ENCODE measurements around the gene RPH3AL. TPM values are rescaled to one million over a fixed set of nuclear protein-coding genes. Genes with fewer than 3 reads are reported as not detected.

Gene RPH3AL
- total and polyA plus RNA-seq, 10 of the 15 experiments (the other 5 are each of a cell fraction or from before 2014, with no cell fraction given): 0.04 to 1.2 (median 0.47) TPM; not detected in 2

DNA sequence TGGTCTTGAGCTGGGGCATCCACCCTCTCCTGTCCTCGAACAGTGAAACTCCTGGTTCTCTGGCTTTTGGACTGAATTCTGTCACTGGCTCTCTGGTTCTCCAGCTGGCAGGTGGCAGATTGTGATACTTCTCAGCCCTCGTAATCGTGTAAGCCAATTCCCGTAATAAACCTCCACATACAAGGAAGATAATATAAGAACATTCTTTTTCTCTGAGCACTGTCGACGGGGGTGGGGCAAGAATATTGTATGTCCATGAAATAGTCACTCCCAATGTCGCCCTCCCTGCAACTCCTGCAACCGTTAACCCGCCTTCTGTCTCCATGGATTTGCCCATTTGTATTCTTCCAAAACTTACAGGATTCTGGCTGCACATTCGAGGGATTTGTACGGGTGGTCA lies 39.2 kb upstream of the RPH3AL start (continued):
- TF ChIP-seq, protein P1, sequence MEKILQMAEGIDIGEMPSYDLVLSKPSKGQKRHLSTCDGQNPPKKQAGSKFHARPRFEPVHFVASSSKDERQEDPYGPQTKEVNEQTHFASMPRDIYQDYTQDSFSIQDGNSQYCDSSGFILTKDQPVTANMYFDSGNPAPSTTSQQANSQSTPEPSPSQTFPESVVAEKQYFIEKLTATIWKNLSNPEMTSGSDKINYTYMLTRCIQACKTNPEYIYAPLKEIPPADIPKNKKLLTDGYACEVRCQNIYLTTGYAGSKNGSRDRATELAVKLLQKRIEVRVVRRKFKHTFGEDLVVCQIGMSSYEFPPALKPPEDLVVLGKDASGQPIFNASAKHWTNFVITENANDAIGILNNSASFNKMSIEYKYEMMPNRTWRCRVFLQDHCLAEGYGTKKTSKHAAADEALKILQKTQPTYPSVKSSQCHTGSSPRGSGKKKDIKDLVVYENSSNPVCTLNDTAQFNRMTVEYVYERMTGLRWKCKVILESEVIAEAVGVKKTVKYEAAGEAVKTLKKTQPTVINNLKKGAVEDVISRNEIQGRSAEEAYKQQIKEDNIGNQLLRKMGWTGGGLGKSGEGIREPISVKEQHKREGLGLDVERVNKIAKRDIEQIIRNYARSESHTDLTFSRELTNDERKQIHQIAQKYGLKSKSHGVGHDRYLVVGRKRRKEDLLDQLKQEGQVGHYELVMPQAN (conservative IDR thresholded peaks at IDR 0.05): no peak
- TF ChIP-seq ZBED1 (IDR thresholded peaks at IDR 0.05; ENCODE audit: borderline replicate concordance): no peak

DNA sequence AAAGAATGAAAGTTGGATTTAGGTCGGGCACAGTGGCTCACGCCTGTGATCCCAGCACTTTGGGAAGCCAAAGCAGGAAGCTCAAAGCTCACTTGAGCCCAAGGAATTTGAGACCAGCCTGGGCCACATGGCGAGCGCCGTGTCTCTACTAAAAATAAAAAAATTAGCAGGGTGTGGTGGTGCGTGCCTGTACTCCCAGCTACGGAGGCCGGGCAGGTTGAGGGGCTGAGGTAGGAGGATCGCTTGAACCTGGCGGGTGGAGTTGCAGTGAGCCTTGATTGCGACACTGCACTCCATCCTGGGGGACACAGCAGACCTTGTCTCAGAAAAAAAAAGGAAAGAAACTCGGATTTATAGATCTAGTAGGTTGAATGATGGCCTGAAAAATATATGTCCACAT lies 37.4 kb upstream of the RPH3AL start:
- 21% methylated on average over 12 of the region's 12 CpGs for WGBS (ENCODE audit: insufficient coverage, insufficient replicate concordance, low lambda C conversion rate, missing lambda C conversion rate)
- in situ Hi-C loops (cut with MboI) (loop anchor here (5.0 kb wide), 1 partner anchor 248 kb away; a partner anchor contains a TSS), intact Hi-C loops (cut with micrococcal nuclease; ENCODE audit: unreplicated experiment) (no loop called here)
- Histone ChIP-seq H4K20me1 (ENCODE audit: control insufficient read depth, insufficient read depth) (no peaks in the 10 kb centered on the region), H3K4me2 (ENCODE audit: control insufficient read depth, insufficient read depth) (no peak overlapping the region), H3K27ac (ENCODE audit: control insufficient read depth, insufficient read depth) (no peak overlapping the region), H3K9ac (ENCODE audit: control insufficient read depth, insufficient read depth, low read length) (no peak overlapping the region), H3K36me3 (ENCODE audit: control insufficient read depth in 2 of 2, insufficient read depth in 2 of 2, low read length in 1 of 2) (no peaks in the 10 kb centered on the region), H3K4me1 (ENCODE audit: control insufficient read depth, insufficient read depth, low read length) (no peaks in the 10 kb centered on the region), H3K9me3 (replicated peaks; ENCODE audit: control insufficient read depth, insufficient read depth, low read length) (no peaks in the 10 kb centered on the region), H3K4me3 (no peak overlapping the region), H2AFZ (ENCODE audit: control insufficient read depth, low read depth, low read length) (no peak overlapping the region), H3K79me2 (ENCODE audit: control insufficient read depth, insufficient read depth, low read length) (no peaks in the 10 kb centered on the region), H3K27me3 (replicated peaks in 1 of 2; ENCODE audit: control insufficient read depth in 2 of 2, insufficient read depth in 2 of 2, low read length in 1 of 2) (peaks cover 0 to 3% of the 10 kb centered on the region in 2 experiments; a peak in 2 of 4 replicates)
- ChIA-PET CTCF (interaction anchor here (1.1 kb wide), 1 partner anchor 149 kb away, joined by 3 read pairs; no protein-coding TSS in a partner anchor), POLR2A (no interaction called here), SMC1A (ENCODE audit: uncharacterized antibody, unreplicated experiment) (no interaction called here), RAD21 (ENCODE audit: unreplicated experiment) (no interaction called here)
- BruUV-seq (replicated peaks): no TSS peak
- DNase-seq (ENCODE audit: low read depth, low spot score) (no peak), FAIRE-seq (no peak), ATAC-seq (no peak)
- TF ChIP-seq SIX5 (IDR thresholded peaks at IDR 0.05; ENCODE audit: low read depth, low read length, severe bottlenecking) (no peak), PAX5 (IDR thresholded peaks at IDR 0.05; ENCODE audit: borderline replicate concordance, low read depth, low read length) (no peak), KLF5 (IDR thresholded peaks at IDR 0.05; ENCODE audit: partially characterized antibody) (no peak), GATAD2B (conservative IDR thresholded peaks at IDR 0.05; ENCODE audit: low read depth) (no peak), ZNF274 (IDR thresholded peaks at IDR 0.05; ENCODE audit: insufficient read depth, insufficient read length) (no peak)
